Muscle of back (tissue), 11 donors: ENCODE results near the gene B4GAT1. TPM values are rescaled to one million over a fixed set of nuclear protein-coding genes. Genes with fewer than 3 reads are reported as not detected.

Experiments
- DNase-seq, 3 donors: peaks; one replicate each; pipeline versions ENCODE4 v3.0.0 to v3.0.0-alpha.2; 2013
- polyA plus RNA-seq, 10 donors: library from polyadenylated mRNA; unstranded; fragments of 120-200 nt; gene quantifications; one replicate each; pipeline ENCODE4 v1.2.1, GENCODE V29; 2013; ENCODE audit not compliant: insufficient read length in 10 of 10

The B4GAT1 gene
- polyA plus RNA-seq, 10 donors = 16.9 to 25.0 (median 21.3) TPM

GRCh38 chr11:66338276-66339161 is 8.9 kb downstream of the B4GAT1 start:
- no peak for DNase-seq

- no peak for DNase-seq
Measured at GRCh38 chr11:66337103-66337899, 10.1 kb downstream of the B4GAT1 start.

GRCh38 chr11:66336234-66337102 is 11.0 kb downstream of the B4GAT1 start, which contains the start of gene RIN1:
RIN1 (minus strand) TSS chr11:66336434; CDS start chr11:66336402, 32 bp downstream.
- DNase-seq = peak; percentile 58 to 82 (median 79)

GRCh38 chr11:66335531-66336233 is 11.7 kb downstream of the B4GAT1 start:
- peak in 1 of 3 donors; percentile 72 for DNase-seq

- no peak for DNase-seq
Measured at GRCh38 chr11:66334605-66335442, 12.6 kb downstream of the B4GAT1 start.

- no peak for DNase-seq
Measured at GRCh38 chr11:66333896-66334604, 13.4 kb downstream of the B4GAT1 start.

GRCh38 chr11:66333220-66333877 is 14.1 kb downstream of the B4GAT1 start:
- DNase-seq = no peak

GRCh38 chr11:66332371-66333219 is 14.8 kb downstream of the B4GAT1 start:
- DNase-seq = no peak

GRCh38 chr11:66331542-66332370 is 15.7 kb downstream of the B4GAT1 start:
- DNase-seq = no peak

- no peak for DNase-seq
Measured at GRCh38 chr11:66330931-66331330, 16.5 kb downstream of the B4GAT1 start.

- no peak for DNase-seq
Measured at GRCh38 chr11:66329165-66329673, 18.2 kb downstream of the B4GAT1 start.

GRCh38 chr11:66328302-66329144 is 18.9 kb downstream of the B4GAT1 start:
- DNase-seq = peak; percentile 70 to 89 (median 81)

- no peak for DNase-seq
Measured at GRCh38 chr11:66328031-66328301, 19.5 kb downstream of the B4GAT1 start.

- peak in 2 of 3 donors; percentile 36 to 77 for DNase-seq
Measured at GRCh38 chr11:66327171-66328030, 20.0 kb downstream of the B4GAT1 start.
